Measurements from ENCODE around the gene SLC46A3. TPM values are rescaled to one million over a fixed set of nuclear protein-coding genes. Genes with fewer than 3 reads are reported as not detected.

Gene SLC46A3
- total RNA-seq, 1 donor from 2014 or later: 11.8 TPM

- DNase-seq: peak; percentile 96
- Mint-ChIP-seq H3K4me3 (peak within 1 kb of the TSS; percentile 98), H3K36me3 (ENCODE audit: low read depth) (peaks cover 43% of the 10 kb centered on the region)
These were observed 59.8 kb downstream of the SLC46A3 start, which contains the start of gene POMP for GRCh38 chr13:28658796-28659620. Gene POMP (plus strand): TSS chr13:28659130. CDS start chr13:28659185, 55 bp downstream.

GRCh38 chr13:28658539-28658795 lies 60.3 kb downstream of the SLC46A3 start:
- intact Hi-C loops (cut with micrococcal nuclease): loop anchor here (1.0 to 5.0 kb wide), 7 partner anchors 21 to 1036 kb away; partner anchors contain the start of genes LNX2 and POLR1D
- peak overlapping the region; percentile 98 for H3K4me3 Mint-ChIP-seq
- no peaks in the 10 kb centered on the region for H3K27me3 Mint-ChIP-seq
- ChIA-PET POLR2A (interaction anchor here (0.6 to 3.4 kb wide), 11 partner anchors 14 to 1184 kb away, joined by 3 to 37 read pairs (median 11); partner anchors contain the start of genes PAN3 and SLC46A3), CTCF (interaction anchor here (1.2 kb wide), 1 partner anchor 24 kb away, joined by 3 read pairs; no protein-coding TSS in a partner anchor)
- no peak for DNase-seq
- peak overlapping the region; percentile 93 for H3K27ac Mint-ChIP-seq
- TF ChIP-seq CTCF (IDR thresholded peaks at IDR 0.05): no peak
- peaks cover 38% of the 10 kb centered on the region for H3K36me3 Mint-ChIP-seq (ENCODE audit: low read depth)
- no peaks in the 10 kb centered on the region for H3K9me3 Mint-ChIP-seq
- peaks cover 62% of the 10 kb centered on the region for H3K4me1 Mint-ChIP-seq
- peak; percentile 12 for ATAC-seq (ENCODE audit: low read depth)

More at GRCh38 chr13:28658796-28659620, 59.8 kb downstream of the SLC46A3 start, which contains the start of gene POMP:
- peak within 1 kb of the TSS; percentile 93 for H3K27ac Mint-ChIP-seq
- peak; percentile 92 for ATAC-seq (ENCODE audit: low read depth)
- H3K27me3 Mint-ChIP-seq: no peaks in the 10 kb centered on the region
- POLR2A ChIA-PET: interaction anchor here (0.6 to 3.4 kb wide), 13 partner anchors 13 to 1183 kb away, joined by 3 to 37 read pairs (median 8); partner anchors contain the start of genes PAN3 and SLC46A3
- CTCF ChIA-PET: interaction anchor here (1.2 kb wide), 1 partner anchor 25 kb away, joined by 3 read pairs; no protein-coding TSS in a partner anchor
- H3K4me1 Mint-ChIP-seq: peaks cover 62% of the 10 kb centered on the region
- intact Hi-C loops (cut with micrococcal nuclease): loop anchor here (1.0 to 5.0 kb wide), 10 partner anchors 22 to 1037 kb away; partner anchors contain the start of genes LNX2, PAN3 and POLR1D
- no peak for TF ChIP-seq CTCF (IDR thresholded peaks at IDR 0.05)
- H3K9me3 Mint-ChIP-seq: no peaks in the 10 kb centered on the region

- ChIA-PET POLR2A (interaction anchor here (0.6 to 3.4 kb wide), 11 partner anchors 14 to 1184 kb away, joined by 3 to 37 read pairs (median 11); partner anchors contain the start of genes PAN3 and SLC46A3), CTCF (interaction anchor here (1.2 kb wide), 1 partner anchor 24 kb away, joined by 3 read pairs; no protein-coding TSS in a partner anchor)
- H3K4me1 Mint-ChIP-seq: peaks cover 62% of the 10 kb centered on the region
- H3K4me3 Mint-ChIP-seq: peak overlapping the region; percentile 98
- ATAC-seq (ENCODE audit: low read depth) (no peak), DNase-seq (no peak)
- no peak for TF ChIP-seq CTCF (IDR thresholded peaks at IDR 0.05)
- no peaks in the 10 kb centered on the region for H3K27me3 Mint-ChIP-seq
- intact Hi-C loops (cut with micrococcal nuclease): loop anchor here (1.0 to 5.0 kb wide), 7 partner anchors 21 to 1036 kb away; partner anchors contain the start of genes LNX2 and POLR1D
- peaks cover 38% of the 10 kb centered on the region for H3K36me3 Mint-ChIP-seq (ENCODE audit: low read depth)
- peak overlapping the region; percentile 93 for H3K27ac Mint-ChIP-seq
- H3K9me3 Mint-ChIP-seq: no peaks in the 10 kb centered on the region
These were observed 60.8 kb downstream of the SLC46A3 start for GRCh38 chr13:28657784-28658538.

- no peak for TF ChIP-seq CTCF (IDR thresholded peaks at IDR 0.05)
- peaks cover 44% of the 10 kb centered on the region for H3K4me1 Mint-ChIP-seq
- DNase-seq (no peak), ATAC-seq (ENCODE audit: low read depth) (no peak)
- H3K36me3 Mint-ChIP-seq (ENCODE audit: low read depth): peaks cover 26% of the 10 kb centered on the region
- H3K4me3 Mint-ChIP-seq: no peak overlapping the region
- intact Hi-C loops (cut with micrococcal nuclease): loop anchor here (5.0 kb wide), 2 partner anchors 608 to 1033 kb away; partner anchors contain the start of genes LNX2 and POLR1D
- no peaks in the 10 kb centered on the region for H3K27me3 Mint-ChIP-seq
- no peaks in the 10 kb centered on the region for H3K9me3 Mint-ChIP-seq
- POLR2A ChIA-PET: interaction anchor here (0.6 kb wide), 1 partner anchor 77 kb away, joined by 4 read pairs; no protein-coding TSS in a partner anchor
- H3K27ac Mint-ChIP-seq: peak overlapping the region; percentile 5
- CTCF ChIA-PET: interaction anchor here (0.7 to 1.9 kb wide), 2 partner anchors 16 to 332 kb away, joined by 4 read pairs; no protein-coding TSS in a partner anchor
These were observed 63.2 kb downstream of the SLC46A3 start for GRCh38 chr13:28655561-28655960.
